Retinal pigment epithelial cell (primary cell): Measurements from ENCODE around the gene CBY2.
A peak's percentile ranks its signal among the peaks of the same experiment; 100 is the strongest.

Source experiments
- DNase-seq: peaks from one replicate; pipeline ENCODE4 v3.0.0-alpha.2; 2010; ENCODE audit warnings: low read depth
- H3K4me3 ChIP-seq: 2 replicates; pipeline ENCODE4 v1.5.1; 2011; ENCODE audit warnings: mild to moderate bottlenecking, low read length, control low read depth, moderate library complexity
- CTCF ChIP-seq: conservative IDR thresholded peaks from 2 replicates; pipeline ENCODE4 v1.5.1; 2011; ENCODE audit warnings: low read depth, low read length, control low read depth, inconsistent platforms

The CBY2 gene

DNA sequence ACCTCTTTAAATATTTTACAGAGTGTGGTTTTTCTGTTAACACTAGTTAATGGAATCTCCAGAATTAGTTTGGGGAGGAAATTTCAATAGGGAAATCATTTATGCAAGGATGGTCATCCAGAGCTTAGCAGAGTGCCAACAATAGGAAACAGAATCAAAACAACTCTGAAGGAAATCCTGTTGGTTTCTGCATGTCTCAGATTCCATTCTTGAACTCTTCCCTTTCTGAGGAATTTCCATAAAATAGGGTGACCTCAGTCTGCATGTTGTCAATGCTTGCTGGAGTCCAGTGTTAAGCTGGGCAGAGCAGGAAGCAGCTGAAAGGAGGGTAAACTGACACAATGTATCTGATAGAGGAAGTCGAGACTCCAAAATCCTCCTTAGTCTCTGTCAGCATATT lies 16.9 kb downstream of the CBY2 start:
- TF ChIP-seq CTCF = no peak
- DNase-seq = peak; percentile 29
- H3K4me3 ChIP-seq = no peak overlapping the region

- no peak for DNase-seq
- no peak for TF ChIP-seq CTCF
- no peak overlapping the region for H3K4me3 ChIP-seq
Observed at GRCh38 chr13:45721203-45721731, 19.1 kb downstream of the CBY2 start.

DNA sequence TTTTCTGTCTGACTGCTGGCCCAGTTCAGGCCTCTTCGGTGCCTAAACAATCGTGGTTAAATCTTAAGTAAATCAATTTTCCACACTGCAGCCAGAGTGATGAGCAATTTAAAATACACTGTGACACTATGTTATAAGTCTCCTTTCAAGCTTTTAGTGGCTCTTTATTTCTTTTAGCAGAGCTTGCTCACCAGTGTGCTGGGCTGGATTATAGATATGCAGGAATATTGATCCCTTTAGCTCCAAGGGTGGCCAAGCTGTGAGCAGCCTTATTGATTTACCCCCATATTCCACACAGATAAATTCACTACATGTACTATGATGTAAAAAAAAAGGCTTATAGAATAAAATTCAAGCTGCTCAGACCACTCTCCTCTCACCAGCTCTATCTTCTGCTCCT lies 21.7 kb downstream of the CBY2 start:
- no peak for DNase-seq
- TF ChIP-seq CTCF = no peak
- no peak overlapping the region for H3K4me3 ChIP-seq

GRCh38 chr13:45728759-45729158 lies 26.6 kb downstream of the CBY2 start:
- peak; percentile 58 for TF ChIP-seq CTCF
- DNase-seq = no peak
- no peak overlapping the region for H3K4me3 ChIP-seq

- no peak overlapping the region for H3K4me3 ChIP-seq
- TF ChIP-seq CTCF = no peak
- no peak for DNase-seq
Observed at GRCh38 chr13:45731455-45731854, 29.3 kb downstream of the CBY2 start.

- no peak for TF ChIP-seq CTCF
- no peak for DNase-seq
- H3K4me3 ChIP-seq = no peak overlapping the region
Observed at GRCh38 chr13:45732916-45733315, 30.8 kb downstream of the CBY2 start.

DNA sequence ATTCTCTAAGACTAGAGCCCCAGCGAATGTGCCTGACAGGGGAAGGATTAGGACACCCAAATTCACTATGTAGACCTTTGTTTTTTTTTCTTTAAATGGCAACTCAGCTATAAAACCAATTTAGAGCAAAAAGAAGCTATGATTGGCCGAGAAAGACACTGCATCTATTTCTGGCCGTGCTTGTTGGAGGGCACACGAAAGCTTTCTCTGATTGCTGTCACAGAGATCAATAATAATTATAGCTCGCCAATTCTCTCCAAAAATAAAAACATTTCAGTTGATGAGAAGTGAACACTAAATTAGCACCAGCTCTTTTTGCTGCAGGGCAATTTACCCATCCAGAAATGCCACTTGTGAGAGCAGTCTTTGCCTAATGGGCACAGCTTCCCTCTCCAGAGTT lies 31.2 kb downstream of the CBY2 start:
- H3K4me3 ChIP-seq = no peak overlapping the region
- DNase-seq = no peak
- no peak for TF ChIP-seq CTCF
